PC-9 (cell line): ENCODE results near the gene SSUH2.

Experiments
- EZH2 ChIP-seq: fragments of 200-600 bp; sonication (generic); IDR thresholded peaks from 2 replicates; pipeline ENCODE4 v1.8.0; 2017; ENCODE audit warnings: antibody characterized with exemption, low read depth
- TF ChIP-seq, protein P1 (sequence below): fragments of 200-600 bp; sonication (generic); conservative IDR thresholded peaks from 2 replicates; pipeline ENCODE4 v1.6.1; 2017; ENCODE audit warnings: mixed run types, antibody characterized with exemption, mild to moderate bottlenecking, moderate library complexity

- TF ChIP-seq, protein P1, sequence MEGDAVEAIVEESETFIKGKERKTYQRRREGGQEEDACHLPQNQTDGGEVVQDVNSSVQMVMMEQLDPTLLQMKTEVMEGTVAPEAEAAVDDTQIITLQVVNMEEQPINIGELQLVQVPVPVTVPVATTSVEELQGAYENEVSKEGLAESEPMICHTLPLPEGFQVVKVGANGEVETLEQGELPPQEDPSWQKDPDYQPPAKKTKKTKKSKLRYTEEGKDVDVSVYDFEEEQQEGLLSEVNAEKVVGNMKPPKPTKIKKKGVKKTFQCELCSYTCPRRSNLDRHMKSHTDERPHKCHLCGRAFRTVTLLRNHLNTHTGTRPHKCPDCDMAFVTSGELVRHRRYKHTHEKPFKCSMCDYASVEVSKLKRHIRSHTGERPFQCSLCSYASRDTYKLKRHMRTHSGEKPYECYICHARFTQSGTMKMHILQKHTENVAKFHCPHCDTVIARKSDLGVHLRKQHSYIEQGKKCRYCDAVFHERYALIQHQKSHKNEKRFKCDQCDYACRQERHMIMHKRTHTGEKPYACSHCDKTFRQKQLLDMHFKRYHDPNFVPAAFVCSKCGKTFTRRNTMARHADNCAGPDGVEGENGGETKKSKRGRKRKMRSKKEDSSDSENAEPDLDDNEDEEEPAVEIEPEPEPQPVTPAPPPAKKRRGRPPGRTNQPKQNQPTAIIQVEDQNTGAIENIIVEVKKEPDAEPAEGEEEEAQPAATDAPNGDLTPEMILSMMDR: no peak
- TF ChIP-seq EZH2: no peak
Observed at GRCh38 chr3:8651418-8652323, 7.1 kb upstream of the SSUH2 start.
